HCT116 (cell line): Measurements from ENCODE around the gene SUPV3L1. TPM values are rescaled to one million over a fixed set of nuclear protein-coding genes. Genes with fewer than 3 reads are reported as not detected.

Experiments
- ATAC-seq: fragments of 200-7000 bp; cut with Tn5 transposase; 2 replicates; pipeline ENCODE4 v1.9.1; 2020; ENCODE audit warnings: mild to moderate bottlenecking, moderate library complexity
- BruUV-seq: library from RNA; stranded (reverse); fragments of 400-500 nt; replicated peaks from 2 replicates; lab custom pipeline; 2021; lab: Mats Ljungman, UMichigan
- CTCF ChIA-PET: fragments of 300-600 bp; sonication (Branson Sonifier 250); formaldehyde crosslinking; loops from one replicate; lab custom pipeline; 2021; ENCODE audit warnings: antibody characterized with exemption; lab: Charles Lee
- POLR2A ChIA-PET: fragments of 300-600, 350-600 bp; sonication (Branson Sonifier 250); formaldehyde crosslinking; loops from one replicate; lab custom pipeline; 2021; ENCODE audit warnings: antibody characterized with exemption; lab: Charles Lee
- RAD21 ChIA-PET, 2 experiments: fragments of 300-600 bp; sonication (Branson Sonifier 250); formaldehyde crosslinking; loops; one replicate each; lab custom pipeline; 2023; ENCODE audit warnings: low total read pairs in 2 of 2; ENCODE audit not compliant: uncharacterized antibody in 2 of 2, unreplicated experiment in 2 of 2, low non-redundant PET in 1 of 2; lab: Charles Lee
- DNase-seq: peaks from one replicate; pipeline ENCODE4 v3.0.0-alpha.2; 2010; ENCODE audit warnings: low read depth, low spot score
- H2AFZ ChIP-seq: fragments of 200-600 bp; shearing (Covaris generic), sonication (generic); 2 replicates; pipeline ENCODE4 v1.6.1; 2017; ENCODE audit warnings: low read depth, mixed run types, mixed read lengths, antibody characterized with exemption, low read length; ENCODE audit not compliant: poor library complexity, severe bottlenecking
- H3K27ac ChIP-seq: 2 replicates; pipeline ENCODE4 v1.5.1; 2012; ENCODE audit warnings: low read depth, low read length
- H3K27me3 ChIP-seq: fragments of 200-600 bp; sonication (generic); 2 replicates; pipeline ENCODE4 v1.6.1; 2016; ENCODE audit warnings: mixed run types, low read length, mixed read lengths; ENCODE audit not compliant: insufficient read depth
- H3K36me3 ChIP-seq, 2 experiments: fragments of 200-500 bp in 1 of 2; fragments of 200-600 bp in 1 of 2; sonication (Bioruptor generic) in 1 of 2; sonication (generic) in 1 of 2; 2 replicates each; pipeline versions ENCODE4 v1.5.1 to v1.6.1; 2014 to 2016; ENCODE audit warnings: low read length in 2 of 2, inconsistent platforms in 1 of 2, mixed read lengths in 1 of 2, mixed run types in 1 of 2; ENCODE audit not compliant: insufficient read depth in 2 of 2, control insufficient read depth in 1 of 2
- H3K4me1 ChIP-seq, 2 experiments: fragments of 200-600 bp in 1 of 2; sonication (generic) in 1 of 2; 2 replicates each; pipeline versions ENCODE4 v1.5.1 to v1.6.1; 2012 to 2017; ENCODE audit warnings: low read length in 2 of 2, inconsistent platforms in 1 of 2, mild to moderate bottlenecking in 1 of 2, mixed read lengths in 1 of 2, mixed run types in 1 of 2, moderate library complexity in 1 of 2; ENCODE audit not compliant: insufficient read depth in 2 of 2, control insufficient read depth in 1 of 2
- H3K4me2 ChIP-seq: fragments of 200-600 bp; sonication (generic); 2 replicates; pipeline ENCODE4 v1.6.1; 2017; ENCODE audit warnings: mixed run types, low read length, mixed read lengths
- H3K4me3 ChIP-seq, 2 experiments: fragments of 200-600 bp in 1 of 2; sonication (generic) in 1 of 2; replicated peaks in 1 of 2; 2 replicates each; pipeline ENCODE4 v1.5.1; 2011 to 2016; ENCODE audit warnings: low read length in 2 of 2, control low read depth in 1 of 2, low read depth in 1 of 2, mild to moderate bottlenecking in 1 of 2, mixed read lengths in 1 of 2, mixed run types in 1 of 2
- H3K79me2 ChIP-seq: fragments of 200-600 bp; sonication (generic); 2 replicates; pipeline ENCODE4 v1.6.1; 2017; ENCODE audit warnings: mild to moderate bottlenecking, mixed run types, low read length, moderate library complexity, mixed read lengths; ENCODE audit not compliant: insufficient read depth
- H3K9ac ChIP-seq: fragments of 200-600 bp; sonication (generic); 2 replicates; pipeline ENCODE4 v1.6.1; 2016; ENCODE audit warnings: low read length, mixed read lengths
- H3K9me2 ChIP-seq: fragments of 200-600 bp; sonication (generic), shearing (Covaris generic); 2 replicates; pipeline ENCODE4 v1.6.1; 2017; ENCODE audit warnings: mixed run types, mild to moderate bottlenecking, moderate library complexity; ENCODE audit not compliant: insufficient read depth
- H3K9me3 ChIP-seq, 2 experiments: fragments of 200-500 bp in 1 of 2; fragments of 200-600 bp in 1 of 2; sonication (Bioruptor generic) in 1 of 2; sonication (generic) in 1 of 2; 2 replicates each; pipeline ENCODE4 v1.6.1; 2014 to 2017; ENCODE audit warnings: low read length in 2 of 2, mixed read lengths in 2 of 2, inconsistent platforms in 1 of 2, low read depth in 1 of 2, mild to moderate bottlenecking in 1 of 2, mixed run types in 1 of 2, moderate library complexity in 1 of 2; ENCODE audit not compliant: control insufficient read depth in 1 of 2, insufficient read depth in 1 of 2
- H4K20me1 ChIP-seq: fragments of 200-600 bp; sonication (generic), shearing (Covaris generic); 2 replicates; pipeline ENCODE4 v1.6.1; 2017; ENCODE audit warnings: mixed run types, mild to moderate bottlenecking, moderate library complexity; ENCODE audit not compliant: insufficient read depth
- CBX3 ChIP-seq: IDR thresholded peaks from 2 replicates; pipeline ENCODE4 v1.6.1; 2012; ENCODE audit warnings: low read depth
- CEBPB ChIP-seq: IDR thresholded peaks from 2 replicates; pipeline ENCODE4 v1.6.1; 2012; ENCODE audit warnings: low read depth
- EGR1 ChIP-seq: IDR thresholded peaks from 2 replicates; pipeline ENCODE4 v1.6.1; 2012; ENCODE audit warnings: low read depth
- ELF1 ChIP-seq: IDR thresholded peaks from 2 replicates; pipeline ENCODE4 v1.6.1; 2012; ENCODE audit warnings: low read depth, borderline replicate concordance
- EZH2phosphoT487 ChIP-seq: fragments of 200-600 bp; IDR thresholded peaks from 2 replicates; pipeline ENCODE4 v1.6.1; 2018; ENCODE audit warnings: antibody characterized with exemption, borderline replicate concordance
- FOSL1 ChIP-seq: IDR thresholded peaks from 2 replicates; pipeline ENCODE4 v1.6.1; 2012; ENCODE audit warnings: low read depth
- POLR2A ChIP-seq: IDR thresholded peaks from 2 replicates; pipeline ENCODE4 v1.7.0; 2011; ENCODE audit warnings: borderline replicate concordance; ENCODE audit not compliant: insufficient read depth, insufficient read length; ENCODE audit errors: extremely low read depth
- SRF ChIP-seq: IDR thresholded peaks from 2 replicates; pipeline ENCODE4 v1.6.1; 2012; ENCODE audit warnings: low read depth
- intact Hi-C: fragments of 100-400 bp; cut with micrococcal nuclease; formaldehyde crosslinking; loops from 2 replicates; pipeline ENCODE4 v1.10.0; 2022
- total RNA-seq: library from RNA; stranded (reverse); gene quantifications from one replicate; pipeline ENCODE4 v1.2.1, GENCODE V29; 2021; ENCODE audit not compliant: unreplicated experiment
- TF ChIP-seq, protein P1 (sequence below), 3 experiments: fragments of 200-600 bp in 1 of 3; sonication (generic) in 1 of 3; IDR thresholded peaks in 2 of 3; conservative IDR thresholded peaks in 1 of 3; 2 replicates each; pipeline ENCODE4 v1.5.1; 2012 to 2017; ENCODE audit warnings: low read depth in 2 of 3, low read length in 2 of 3, antibody characterized with exemption in 1 of 3, borderline replicate concordance in 1 of 3, control low read depth in 1 of 3, mild to moderate bottlenecking in 1 of 3, mixed read lengths in 1 of 3, mixed run types in 1 of 3, moderate library complexity in 1 of 3; ENCODE audit not compliant: insufficient read depth in 1 of 3
- TF ChIP-seq, protein P2 (sequence below): IDR thresholded peaks from 2 replicates; pipeline ENCODE4 v1.6.1; 2012; ENCODE audit warnings: low read depth
- TF ChIP-seq, protein P3 (sequence below): IDR thresholded peaks from 2 replicates; pipeline ENCODE4 v1.6.1; 2012

Gene SUPV3L1
- total RNA-seq, 1 experiment from 2014 or later: 59.7 TPM

DNA sequence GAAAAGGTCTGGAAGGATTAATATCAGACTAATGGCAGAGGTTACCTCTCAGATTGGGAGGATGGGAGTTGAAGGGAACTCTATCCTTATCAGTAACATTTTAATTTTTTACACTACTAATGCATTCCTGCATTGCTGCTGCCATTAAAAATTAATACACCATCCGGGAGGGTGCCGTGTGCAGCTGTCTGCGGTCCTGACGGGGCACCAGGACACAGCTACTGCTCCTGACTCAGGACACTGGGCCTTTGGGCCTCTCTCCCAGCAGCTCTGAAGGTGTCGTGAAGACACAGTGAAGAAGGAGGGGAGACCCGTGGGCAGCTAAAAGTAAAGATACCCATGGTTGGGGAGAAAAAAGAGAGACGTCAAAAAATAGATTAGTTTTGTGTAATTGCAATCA, 74.8 kb downstream of the SUPV3L1 start:
- TF ChIP-seq EGR1 (no peak), FOSL1 (no peak), SRF (no peak), CEBPB (no peak), EZH2phosphoT487 (no peak), CBX3 (no peak), ELF1 (no peak), POLR2A (no peak)
- TF ChIP-seq, protein P1, sequence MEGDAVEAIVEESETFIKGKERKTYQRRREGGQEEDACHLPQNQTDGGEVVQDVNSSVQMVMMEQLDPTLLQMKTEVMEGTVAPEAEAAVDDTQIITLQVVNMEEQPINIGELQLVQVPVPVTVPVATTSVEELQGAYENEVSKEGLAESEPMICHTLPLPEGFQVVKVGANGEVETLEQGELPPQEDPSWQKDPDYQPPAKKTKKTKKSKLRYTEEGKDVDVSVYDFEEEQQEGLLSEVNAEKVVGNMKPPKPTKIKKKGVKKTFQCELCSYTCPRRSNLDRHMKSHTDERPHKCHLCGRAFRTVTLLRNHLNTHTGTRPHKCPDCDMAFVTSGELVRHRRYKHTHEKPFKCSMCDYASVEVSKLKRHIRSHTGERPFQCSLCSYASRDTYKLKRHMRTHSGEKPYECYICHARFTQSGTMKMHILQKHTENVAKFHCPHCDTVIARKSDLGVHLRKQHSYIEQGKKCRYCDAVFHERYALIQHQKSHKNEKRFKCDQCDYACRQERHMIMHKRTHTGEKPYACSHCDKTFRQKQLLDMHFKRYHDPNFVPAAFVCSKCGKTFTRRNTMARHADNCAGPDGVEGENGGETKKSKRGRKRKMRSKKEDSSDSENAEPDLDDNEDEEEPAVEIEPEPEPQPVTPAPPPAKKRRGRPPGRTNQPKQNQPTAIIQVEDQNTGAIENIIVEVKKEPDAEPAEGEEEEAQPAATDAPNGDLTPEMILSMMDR (IDR thresholded peaks at IDR 0.05 in 2 of 3, conservative IDR thresholded peaks at IDR 0.05 in 1 of 3; ENCODE audit: borderline replicate concordance in 1 of 3, insufficient read depth in 1 of 3, low read depth in 2 of 3, low read length in 2 of 3): no peak
- TF ChIP-seq, protein P2, sequence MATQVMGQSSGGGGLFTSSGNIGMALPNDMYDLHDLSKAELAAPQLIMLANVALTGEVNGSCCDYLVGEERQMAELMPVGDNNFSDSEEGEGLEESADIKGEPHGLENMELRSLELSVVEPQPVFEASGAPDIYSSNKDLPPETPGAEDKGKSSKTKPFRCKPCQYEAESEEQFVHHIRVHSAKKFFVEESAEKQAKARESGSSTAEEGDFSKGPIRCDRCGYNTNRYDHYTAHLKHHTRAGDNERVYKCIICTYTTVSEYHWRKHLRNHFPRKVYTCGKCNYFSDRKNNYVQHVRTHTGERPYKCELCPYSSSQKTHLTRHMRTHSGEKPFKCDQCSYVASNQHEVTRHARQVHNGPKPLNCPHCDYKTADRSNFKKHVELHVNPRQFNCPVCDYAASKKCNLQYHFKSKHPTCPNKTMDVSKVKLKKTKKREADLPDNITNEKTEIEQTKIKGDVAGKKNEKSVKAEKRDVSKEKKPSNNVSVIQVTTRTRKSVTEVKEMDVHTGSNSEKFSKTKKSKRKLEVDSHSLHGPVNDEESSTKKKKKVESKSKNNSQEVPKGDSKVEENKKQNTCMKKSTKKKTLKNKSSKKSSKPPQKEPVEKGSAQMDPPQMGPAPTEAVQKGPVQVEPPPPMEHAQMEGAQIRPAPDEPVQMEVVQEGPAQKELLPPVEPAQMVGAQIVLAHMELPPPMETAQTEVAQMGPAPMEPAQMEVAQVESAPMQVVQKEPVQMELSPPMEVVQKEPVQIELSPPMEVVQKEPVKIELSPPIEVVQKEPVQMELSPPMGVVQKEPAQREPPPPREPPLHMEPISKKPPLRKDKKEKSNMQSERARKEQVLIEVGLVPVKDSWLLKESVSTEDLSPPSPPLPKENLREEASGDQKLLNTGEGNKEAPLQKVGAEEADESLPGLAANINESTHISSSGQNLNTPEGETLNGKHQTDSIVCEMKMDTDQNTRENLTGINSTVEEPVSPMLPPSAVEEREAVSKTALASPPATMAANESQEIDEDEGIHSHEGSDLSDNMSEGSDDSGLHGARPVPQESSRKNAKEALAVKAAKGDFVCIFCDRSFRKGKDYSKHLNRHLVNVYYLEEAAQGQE: no peak
- TF ChIP-seq, protein P3, sequence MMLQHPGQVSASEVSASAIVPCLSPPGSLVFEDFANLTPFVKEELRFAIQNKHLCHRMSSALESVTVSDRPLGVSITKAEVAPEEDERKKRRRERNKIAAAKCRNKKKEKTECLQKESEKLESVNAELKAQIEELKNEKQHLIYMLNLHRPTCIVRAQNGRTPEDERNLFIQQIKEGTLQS: no peak
- Histone ChIP-seq H3K4me3 (no peak overlapping the region), H4K20me1 (no peaks in the 10 kb centered on the region)

More for the DNA sequence above, 74.8 kb downstream of the SUPV3L1 start:
- ChIA-PET POLR2A (no interaction called here), RAD21 (no interaction called here), CTCF (no interaction called here)
- H3K9me3 ChIP-seq: no peaks in the 10 kb centered on the region
- BruUV-seq: no TSS peak
- no peaks in the 10 kb centered on the region; a peak in 1 of 4 replicates for H3K4me1 ChIP-seq
- H3K27ac ChIP-seq: no peak overlapping the region
- ATAC-seq (no peak), DNase-seq (no peak)
- no peaks in the 10 kb centered on the region for H3K36me3 ChIP-seq
- no peaks in the 10 kb centered on the region for H3K27me3 ChIP-seq
- H2AFZ ChIP-seq: no peak overlapping the region
- H3K79me2 ChIP-seq: no peaks in the 10 kb centered on the region
- no peak overlapping the region for H3K4me2 ChIP-seq
- H3K9me2 ChIP-seq: no peaks in the 10 kb centered on the region
- intact Hi-C loops: no loop called here
- no peak overlapping the region for H3K9ac ChIP-seq

Other genes with a start within 250 kb of the SUPV3L1 start
- 153 TPM for gene DDX21, start 224.1 kb upstream of the SUPV3L1 start, total RNA-seq
- 26.9 TPM for gene KIFBP, start 191.4 kb upstream of the SUPV3L1 start, total RNA-seq
- gene SRGN, start 92.1 kb upstream of the SUPV3L1 start, total RNA-seq: 1.8 TPM
- 65.1 TPM for gene VPS26A, start 56.1 kb upstream of the SUPV3L1 start, total RNA-seq
- gene HKDC1, start 40.1 kb downstream of the SUPV3L1 start, total RNA-seq: 1.7 TPM
- gene HK1, start 98.3 kb downstream of the SUPV3L1 start, total RNA-seq: 50.3 TPM
- not detected for gene TACR2, start 236.7 kb downstream of the SUPV3L1 start, total RNA-seq